ENCODE measurements around the gene SYT14. TPM values are rescaled to one million over a fixed set of nuclear protein-coding genes. Genes with fewer than 3 reads are reported as not detected.

SYT14 gene
- total RNA-seq, 1 donor from 2014 or later = not detected

Other genes with a start within 250 kb of the SYT14 start
- 2.8 TPM for gene HSD11B1, start 233.4 kb upstream of the SYT14 start, total RNA-seq
- gene TRAF3IP3, start 182.2 kb upstream of the SYT14 start, total RNA-seq = 1.9 TPM
- gene C1orf74, start 153.7 kb upstream of the SYT14 start, total RNA-seq = 2.0 TPM
- 48.5 TPM for gene IRF6, start 132.1 kb upstream of the SYT14 start, total RNA-seq
- gene UTP25, start 110.2 kb upstream of the SYT14 start, total RNA-seq = 2.5 TPM

Data from left ventricle myocardium superior (tissue), 1 donor.